NCI-H1694 treated with DMSO at 0.1 percent for 48 hours (cell line): ENCODE measurements around the gene UNC5B.

Experiments
- DNase-seq: peaks from one replicate; lab custom pipeline; 2025; lab: John Stamatoyannopoulos, UW

UNC5B gene

DNA sequence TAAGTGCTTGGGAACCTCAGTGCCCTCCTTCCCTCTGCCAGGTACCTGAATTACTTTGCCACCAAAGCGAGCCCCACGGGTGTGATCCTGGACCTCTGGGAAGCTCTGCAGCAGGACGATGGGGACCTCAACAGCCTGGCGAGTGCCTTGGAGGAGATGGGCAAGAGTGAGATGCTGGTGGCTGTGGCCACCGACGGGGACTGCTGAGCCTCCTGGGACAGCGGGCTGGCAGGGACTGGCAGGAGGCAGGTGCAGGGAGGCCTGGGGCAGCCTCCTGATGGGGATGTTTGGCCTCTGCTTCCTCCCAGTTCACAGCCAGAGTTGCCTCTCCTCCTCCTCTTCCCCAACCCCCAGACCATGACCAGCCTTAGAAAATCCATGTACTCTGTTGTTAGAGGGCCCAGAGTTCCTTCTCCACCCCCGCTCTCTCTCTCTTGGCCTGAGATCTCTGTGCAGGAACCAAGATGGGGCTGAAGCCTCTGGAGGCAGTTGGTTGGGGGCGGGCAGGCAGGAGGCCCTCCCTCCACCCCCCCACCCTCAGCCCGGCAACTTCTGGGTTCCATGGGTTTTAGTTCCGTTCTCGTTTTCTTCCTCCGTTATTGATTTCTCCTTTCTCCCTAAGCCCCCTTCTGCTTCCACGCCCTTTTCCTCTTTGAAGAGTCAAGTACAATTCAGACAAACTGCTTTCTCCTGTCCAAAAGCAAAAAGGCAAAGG, 86.9 kb downstream of the UNC5B start:
- DNase-seq, result no peak

DNA sequence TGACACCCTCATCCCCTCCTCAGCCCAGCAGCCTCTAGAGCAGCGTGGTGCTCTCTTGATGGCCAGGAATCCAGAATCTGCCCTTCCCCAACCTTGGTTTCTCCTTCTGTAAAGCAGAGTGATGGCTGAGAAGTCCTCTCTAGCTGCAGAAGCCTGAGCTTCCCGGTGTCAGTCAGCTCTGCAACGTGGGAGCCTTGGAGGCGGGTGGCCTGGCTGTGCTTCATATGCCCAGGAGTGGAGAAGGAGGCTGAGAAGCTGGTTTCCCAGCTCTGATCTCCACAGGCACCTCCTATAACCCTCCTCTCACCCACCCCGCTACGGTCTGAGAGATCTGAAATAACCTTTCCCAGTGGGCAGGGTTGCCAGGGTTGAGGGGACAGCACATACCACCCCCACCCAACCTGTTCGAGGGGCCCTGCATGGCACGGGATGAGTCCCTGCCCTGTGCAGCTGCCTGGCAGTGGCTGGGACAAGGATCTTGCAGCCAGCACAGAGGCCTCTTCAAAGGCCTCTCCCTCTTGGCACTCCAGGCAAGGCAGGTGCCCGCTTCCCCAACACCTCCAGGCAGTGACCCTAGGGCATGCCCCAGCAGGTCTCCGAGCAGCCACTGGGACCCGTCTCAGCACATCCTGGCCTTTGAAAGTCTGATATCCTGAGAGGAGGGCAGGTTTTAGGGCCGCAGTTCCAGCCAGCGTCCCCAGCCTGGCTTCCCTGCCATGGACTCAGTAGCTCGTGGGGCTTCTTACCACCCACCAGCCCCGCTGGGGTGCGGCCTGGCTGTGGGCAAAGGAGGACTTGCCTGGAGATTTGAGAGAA, 88.4 kb downstream of the UNC5B start:
- DNase-seq, result no peak

DNA sequence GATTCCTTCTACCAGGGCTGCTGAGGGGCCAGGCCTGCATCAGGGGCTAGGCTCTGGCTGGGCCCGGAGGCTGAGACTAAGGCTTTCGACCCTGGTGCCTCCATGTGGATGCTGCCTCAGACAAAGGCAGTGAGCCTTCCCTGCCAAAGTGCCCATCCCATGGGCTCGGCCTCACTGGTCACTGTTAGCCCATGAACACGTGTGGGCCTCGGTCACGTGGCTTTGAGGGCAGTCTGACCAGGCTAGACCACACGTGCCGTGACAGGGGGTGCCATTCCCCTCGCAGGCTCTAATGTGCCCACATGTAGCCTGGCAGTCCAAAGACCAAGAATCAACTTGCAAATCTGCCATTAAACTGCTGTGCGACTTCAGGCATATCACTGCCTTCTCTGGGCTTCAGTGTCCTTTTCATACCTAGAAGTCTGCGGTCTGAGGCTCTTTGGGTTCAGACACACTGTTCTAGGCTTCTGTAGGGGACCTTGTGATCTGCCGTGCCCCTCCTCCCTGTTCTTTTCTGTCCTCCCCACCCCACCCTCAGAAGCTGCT, 89.1 kb downstream of the UNC5B start:
- no peak for DNase-seq

GRCh38 chr10:71302451-71302850, 90.1 kb downstream of the UNC5B start:
- DNase-seq, result no peak

DNA sequence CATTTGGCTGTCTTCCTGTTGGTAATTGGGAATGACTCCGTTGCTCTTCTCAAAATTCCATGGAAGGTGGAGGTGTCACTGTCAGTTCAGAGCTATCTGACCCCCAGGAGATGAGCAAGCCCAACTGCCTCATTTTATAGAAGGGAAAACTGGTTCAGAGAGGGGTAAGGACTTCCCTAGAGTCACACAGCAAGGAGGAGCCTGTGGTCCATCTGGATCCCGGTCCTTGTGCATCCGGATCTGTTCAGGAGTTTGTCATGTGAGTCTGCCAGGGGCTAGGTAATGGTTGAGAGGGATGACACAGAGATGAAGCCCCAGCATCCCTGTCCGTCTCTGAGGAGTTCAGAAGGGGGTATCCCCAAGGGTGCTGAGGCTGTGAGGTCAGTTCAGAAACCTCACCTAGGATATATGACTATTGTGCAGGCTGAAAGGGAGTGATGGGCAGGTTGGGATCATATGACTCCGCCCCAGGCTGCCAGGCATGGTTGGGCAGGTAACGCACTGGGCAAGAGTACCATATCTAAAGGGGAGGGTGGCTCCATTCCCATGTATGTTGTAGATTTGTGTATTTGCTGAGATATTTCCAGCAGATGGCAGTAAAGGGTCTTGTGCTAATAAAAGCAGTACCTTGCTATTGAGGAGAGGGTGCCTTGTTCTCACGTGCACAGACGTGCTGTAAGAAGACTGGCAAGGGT, 90.7 kb downstream of the UNC5B start:
- peak; percentile 85 for DNase-seq

GRCh38 chr10:71303569-71303907, 91.2 kb downstream of the UNC5B start:
- no peak for DNase-seq

DNA sequence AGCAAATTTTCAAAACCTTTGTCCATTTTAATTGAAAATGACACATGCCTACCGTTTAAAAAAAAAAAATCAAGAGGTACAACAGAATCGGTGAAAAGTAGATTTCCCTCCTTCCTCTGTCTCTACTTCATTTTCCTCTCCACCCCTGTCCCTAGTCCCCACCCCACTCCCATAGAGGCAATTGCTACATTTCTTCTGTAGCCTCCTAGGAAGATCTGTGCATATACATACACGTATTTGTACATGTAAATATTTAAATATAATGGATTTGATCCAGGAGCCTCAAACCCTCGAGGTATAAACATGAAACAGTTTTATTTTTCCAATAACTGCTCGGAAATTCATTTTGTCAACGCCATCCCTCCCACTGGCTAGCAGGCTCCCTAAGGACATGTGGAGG, 92.5 kb downstream of the UNC5B start:
- no peak for DNase-seq

- no peak for DNase-seq
These were observed 94.6 kb downstream of the UNC5B start for GRCh38 chr10:71306979-71307378.

GRCh38 chr10:71307469-71308085, 95.2 kb downstream of the UNC5B start:
- no peak for DNase-seq

DNA sequence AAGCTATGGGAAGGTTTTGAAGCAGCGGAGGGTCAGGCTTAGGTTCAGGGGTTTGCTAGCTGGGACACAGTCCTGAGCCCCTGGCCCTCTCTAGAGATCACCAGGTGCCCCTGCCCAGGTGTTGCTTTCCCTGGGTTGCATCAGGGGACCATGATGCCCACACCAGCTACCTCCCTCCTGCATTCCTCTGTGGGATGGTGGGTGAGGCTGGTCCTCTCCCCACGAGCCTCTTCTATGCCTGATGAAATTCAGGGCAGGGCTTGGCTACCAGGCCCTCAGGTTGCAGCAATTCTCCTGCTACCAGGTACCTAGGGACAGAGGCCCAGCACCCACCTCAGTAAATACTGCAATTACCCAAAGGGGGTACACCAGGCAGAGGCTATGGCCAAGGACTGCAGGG, 95.9 kb downstream of the UNC5B start:
- DNase-seq, result no peak

DNA sequence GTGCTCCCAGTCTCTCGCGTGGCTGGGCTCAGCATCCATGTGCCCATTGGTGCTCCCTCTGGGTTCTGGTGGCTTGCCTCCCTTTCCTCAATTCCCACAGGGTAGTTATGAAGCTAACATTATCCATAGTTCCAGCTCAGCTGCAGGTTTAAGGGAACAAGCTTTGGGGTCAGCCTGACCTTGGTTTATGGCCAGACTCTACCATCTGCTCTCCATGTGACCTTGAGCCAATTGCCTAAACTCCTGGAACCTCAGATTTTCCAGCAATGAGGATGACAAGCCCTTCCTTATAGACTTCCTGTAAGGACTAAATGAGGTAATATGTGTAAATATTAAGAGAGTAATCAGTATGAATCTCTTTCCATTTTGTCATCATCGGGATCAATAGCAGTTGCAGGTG, 96.6 kb downstream of the UNC5B start:
- no peak for DNase-seq

- no peak for DNase-seq
These were observed 97.5 kb downstream of the UNC5B start for GRCh38 chr10:71309919-71310318.

- DNase-seq, result no peak
These were observed 99.8 kb downstream of the UNC5B start for GRCh38 chr10:71312220-71312619.

GRCh38 chr10:71312811-71313789, 100.7 kb downstream of the UNC5B start:
- DNase-seq, result peak; percentile 51

- peak; percentile 46 for DNase-seq
These were observed 101.8 kb downstream of the UNC5B start for GRCh38 chr10:71314028-71314693.

DNA sequence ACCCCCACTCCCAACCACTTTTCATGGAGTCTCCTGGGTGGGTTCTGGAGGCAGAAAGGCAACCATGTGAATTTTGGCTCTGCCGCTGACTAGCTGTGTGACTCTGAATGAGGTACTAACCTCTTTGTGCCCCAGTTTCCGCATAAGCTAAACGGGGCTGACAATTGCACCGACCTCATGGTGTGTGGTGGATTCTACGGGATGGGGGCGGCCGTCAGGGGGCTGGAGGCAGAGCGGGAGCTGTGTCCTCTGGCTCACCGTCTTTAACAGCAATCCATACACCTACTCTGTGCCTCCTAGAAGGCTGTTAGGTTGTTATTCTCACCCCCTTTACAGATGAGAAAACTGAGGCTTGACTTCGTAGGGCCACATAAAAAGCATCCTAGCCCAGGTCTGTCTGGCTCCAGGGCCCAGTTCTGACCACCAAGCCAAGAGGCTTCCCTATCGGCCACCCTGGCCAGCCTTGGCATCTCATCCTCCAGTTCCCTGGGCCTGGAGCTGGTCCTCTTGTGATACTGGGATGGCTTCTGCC, 102.4 kb downstream of the UNC5B start:
- DNase-seq, result peak; percentile 46

DNA sequence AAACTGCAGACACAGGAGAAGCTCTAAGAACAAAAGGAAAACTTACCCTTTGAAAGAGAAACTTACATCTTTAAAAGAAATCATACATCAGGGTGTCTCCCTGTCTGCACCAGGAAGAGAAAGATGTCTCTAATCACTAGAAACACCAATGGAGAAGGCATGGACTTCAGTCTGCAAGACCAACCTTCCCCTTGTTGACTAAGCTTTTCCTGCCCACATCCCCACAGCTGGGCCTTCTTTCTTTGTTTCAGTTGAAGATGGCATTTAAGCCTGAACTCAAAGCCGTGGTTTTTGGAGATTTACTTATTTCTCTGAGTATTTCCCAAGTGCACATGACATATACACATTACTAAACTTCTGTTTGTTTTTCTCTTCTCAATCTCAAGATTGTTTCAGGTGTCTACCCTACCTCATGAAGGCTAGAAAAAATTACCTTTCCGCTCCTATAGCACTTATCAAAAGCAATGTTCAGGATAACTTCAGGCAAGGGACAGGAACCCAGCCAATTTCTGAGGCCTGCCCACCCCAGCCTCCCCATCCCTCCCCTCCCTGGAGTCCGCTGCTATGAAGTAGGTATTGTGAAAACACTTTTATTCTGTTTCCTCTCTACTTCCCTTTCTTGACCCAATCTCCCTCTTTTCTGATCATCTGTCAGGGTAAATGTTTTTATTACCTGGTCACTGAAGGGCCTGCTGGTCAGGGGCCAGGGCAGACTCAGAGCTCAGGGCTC, 103.9 kb downstream of the UNC5B start:
- DNase-seq, result no peak

DNA sequence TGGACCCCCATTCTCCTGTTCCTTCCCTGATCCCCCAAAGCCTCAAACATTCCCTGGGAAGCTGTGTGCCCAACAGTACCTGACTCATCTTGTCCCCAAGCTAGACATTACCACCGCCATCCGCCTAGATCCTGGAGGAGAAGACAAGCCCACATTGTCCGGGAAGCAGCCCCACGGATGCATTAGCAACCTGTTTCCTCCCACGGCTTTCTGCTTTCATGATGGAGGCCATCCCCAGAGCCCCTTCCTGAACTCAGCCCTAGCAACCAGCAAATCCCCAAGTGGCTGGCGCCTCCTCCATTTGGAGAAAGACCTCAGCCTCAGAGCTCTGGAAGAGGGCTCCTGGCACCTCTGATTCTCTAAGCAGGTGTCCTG, 104.4 kb downstream of the UNC5B start:
- no peak for DNase-seq

GRCh38 chr10:71317739-71318138, 105.4 kb downstream of the UNC5B start:
- no peak for DNase-seq
